GM06990 (cell line): ENCODE results near the gene RNF220.

Source experiments
- DNase-seq: peaks from one replicate; pipeline ENCODE4 v3.0.0-alpha.2; 2011; ENCODE audit not compliant: insufficient read length; ENCODE audit errors: extremely low read depth
- H3K27me3 ChIP-seq: replicated peaks from 2 replicates; pipeline ENCODE4 v1.6.0; 2011; ENCODE audit warnings: low read length; ENCODE audit not compliant: control insufficient read depth, insufficient read depth
- H3K36me3 ChIP-seq: 2 replicates; pipeline ENCODE4 v1.5.1; 2011; ENCODE audit warnings: low read length; ENCODE audit not compliant: control insufficient read depth, insufficient read depth
- H3K4me3 ChIP-seq: replicated peaks from 2 replicates; pipeline ENCODE4 v1.5.1; 2011; ENCODE audit warnings: low read depth, mild to moderate bottlenecking, control low read depth, low read length
- CTCF ChIP-seq: IDR thresholded peaks from 2 replicates; pipeline ENCODE4 v1.5.1; 2011; ENCODE audit warnings: low read length, control low read depth, mild to moderate bottlenecking, inconsistent platforms; ENCODE audit not compliant: insufficient read depth, poor library complexity, severe bottlenecking

Gene RNF220

GRCh38 chr1:44377925-44378784 lies 26.9 kb upstream of the RNF220 start:
- H3K27me3 ChIP-seq, result no peaks in the 10 kb centered on the region
- no peaks in the 10 kb centered on the region for H3K36me3 ChIP-seq
- TF ChIP-seq CTCF, result peak; percentile 76
- H3K4me3 ChIP-seq, result no peak overlapping the region
- peak; percentile 8 for DNase-seq

- DNase-seq, result no peak
- no peak for TF ChIP-seq CTCF
- no peak overlapping the region for H3K4me3 ChIP-seq
- no peaks in the 10 kb centered on the region; the same call in 1 of the 2 replicates for H3K27me3 ChIP-seq
- H3K36me3 ChIP-seq, result no peaks in the 10 kb centered on the region
Observed at GRCh38 chr1:44380666-44381177, 24.3 kb upstream of the RNF220 start.

GRCh38 chr1:44388551-44388950 lies 16.5 kb upstream of the RNF220 start:
- H3K27me3 ChIP-seq, result no peaks in the 10 kb centered on the region; the same call in 1 of the 2 replicates
- H3K36me3 ChIP-seq, result no peaks in the 10 kb centered on the region
- no peak for DNase-seq
- TF ChIP-seq CTCF, result no peak
- H3K4me3 ChIP-seq, result no peak overlapping the region

GRCh38 chr1:44389437-44389836 lies 15.6 kb upstream of the RNF220 start:
- no peaks in the 10 kb centered on the region for H3K36me3 ChIP-seq
- no peak for TF ChIP-seq CTCF
- DNase-seq, result no peak
- no peaks in the 10 kb centered on the region for H3K27me3 ChIP-seq
- no peak overlapping the region for H3K4me3 ChIP-seq

- H3K36me3 ChIP-seq, result no peaks in the 10 kb centered on the region
- no peaks in the 10 kb centered on the region for H3K27me3 ChIP-seq
- no peak for DNase-seq
- H3K4me3 ChIP-seq, result no peak overlapping the region
- TF ChIP-seq CTCF, result no peak
Observed at GRCh38 chr1:44390277-44390676, 14.8 kb upstream of the RNF220 start.
